GM18507 (cell line): Measurements from ENCODE around the gene TMEM259.
"Not testable (repeated sequence)": the region's sequence is repeated elsewhere in the genome, so short reads cannot be mapped to it uniquely, and the experiment has no call there.

Source experiments
- DNase-seq: peaks from one replicate; pipeline ENCODE4 v3.0.0; 2011; ENCODE audit warnings: low read depth; ENCODE audit not compliant: insufficient read length; ENCODE audit errors: extremely low spot score
- FAIRE-seq: peaks from 2 replicates; lab custom pipeline; 2011; peaks lifted over from hg19 to GRCh38; lab: Jason Lieb, UNC

Gene TMEM259

DNA sequence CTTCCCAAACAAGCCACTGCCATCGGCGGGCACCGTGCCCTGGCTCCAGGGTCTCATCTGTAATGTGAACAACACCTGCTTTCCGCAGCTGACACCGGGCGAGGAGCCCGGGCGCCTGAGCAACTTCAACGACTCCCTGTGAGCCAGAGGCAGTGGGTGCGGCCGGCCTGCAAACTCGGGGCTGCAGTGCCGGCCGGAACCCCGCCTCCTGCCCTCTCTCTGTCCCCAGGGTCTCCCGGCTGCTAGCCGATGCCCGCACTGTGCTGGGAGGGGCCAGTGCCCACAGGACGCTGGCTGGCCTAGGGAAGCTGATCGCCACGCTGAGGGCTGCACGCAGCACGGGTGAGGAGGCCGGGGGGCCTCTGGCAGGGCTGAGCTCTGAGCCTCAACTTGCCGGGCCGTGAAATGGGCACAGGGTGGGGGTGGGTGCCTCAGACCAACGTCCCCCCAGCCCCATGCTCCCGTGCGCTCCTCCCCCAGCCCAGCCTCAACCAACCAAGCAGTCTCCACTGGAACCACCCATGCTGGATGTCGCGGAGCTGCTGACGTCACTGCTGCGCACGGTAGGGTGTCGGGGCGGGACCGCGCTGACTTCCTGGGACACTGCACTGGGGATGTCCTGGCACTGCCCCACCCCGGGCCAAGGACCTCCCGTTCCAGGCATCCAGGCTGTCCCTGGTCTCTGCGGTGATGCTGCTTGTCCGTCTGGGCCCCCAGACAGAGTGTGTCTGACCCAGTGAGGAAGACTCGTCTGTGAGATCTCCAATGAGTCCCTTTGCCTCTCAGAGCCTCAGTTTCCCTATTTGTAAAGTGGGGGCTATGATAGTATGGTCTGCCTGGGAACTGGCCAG is 21.1 kb upstream of the TMEM259 start:
- DNase-seq, result no peak
- no peak for FAIRE-seq

DNA sequence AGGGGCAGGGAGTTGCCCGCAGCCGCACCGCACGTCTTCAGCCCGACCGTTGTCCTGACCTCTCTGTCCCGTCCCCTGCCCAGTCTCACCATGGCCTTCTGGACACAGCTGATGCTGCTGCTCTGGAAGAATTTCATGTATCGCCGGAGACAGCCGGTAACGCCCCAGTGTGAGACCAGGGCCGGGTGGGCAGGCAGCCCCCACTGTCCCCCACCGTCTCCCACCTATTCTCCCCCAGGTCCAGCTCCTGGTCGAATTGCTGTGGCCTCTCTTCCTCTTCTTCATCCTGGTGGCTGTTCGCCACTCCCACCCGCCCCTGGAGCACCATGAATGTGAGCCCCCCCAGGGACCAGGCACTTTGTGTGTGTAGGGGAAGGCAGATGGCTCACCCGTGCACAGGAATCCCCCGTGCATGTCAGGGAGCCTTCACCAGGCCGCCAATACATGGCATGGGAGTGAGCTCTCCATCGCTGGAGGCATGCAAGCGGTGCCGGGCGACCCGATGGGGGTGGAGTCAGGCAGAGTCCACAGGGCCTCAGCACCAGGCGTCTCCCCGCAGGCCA is 20.4 kb upstream of the TMEM259 start:
- DNase-seq (no peak), FAIRE-seq (no peak)

DNA sequence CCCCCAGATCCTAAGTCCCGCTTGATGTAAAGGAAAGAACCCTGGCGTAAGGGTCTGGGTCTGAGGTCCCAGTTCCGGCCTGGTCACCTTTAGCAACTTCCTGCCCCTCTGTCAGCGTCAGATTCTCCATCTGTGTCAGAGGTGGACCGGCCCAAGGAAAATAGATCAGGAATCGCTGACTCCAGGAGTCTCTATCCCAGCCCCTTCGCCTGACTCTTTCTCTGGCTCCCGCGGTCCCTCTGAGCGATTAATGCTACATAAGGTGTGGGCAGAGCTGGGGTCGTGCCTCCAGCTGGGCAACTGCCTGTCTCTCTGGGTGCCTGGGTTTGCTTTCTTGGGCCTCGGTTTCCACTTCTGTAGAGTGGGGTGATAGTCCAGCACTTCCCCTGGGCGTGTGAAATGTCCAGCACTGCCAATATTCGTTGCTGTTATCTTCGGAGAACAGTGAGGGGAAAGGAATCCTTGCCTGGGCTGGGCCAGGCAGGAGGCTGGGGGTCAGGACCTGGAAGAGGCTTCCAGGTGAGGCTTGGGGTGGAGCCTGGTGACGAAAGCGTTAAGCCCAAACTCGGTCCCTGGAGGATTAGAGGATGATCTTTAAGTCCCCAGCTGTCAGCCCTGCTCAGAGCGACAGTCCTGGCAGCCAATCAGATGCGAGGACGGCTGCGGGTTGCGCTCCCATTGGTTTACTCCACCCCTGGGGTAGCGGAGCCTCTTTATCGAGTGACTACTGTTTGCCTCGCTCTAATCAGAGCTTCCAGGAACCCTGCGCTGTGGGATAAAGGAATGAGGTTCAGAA is 19.8 kb upstream of the TMEM259 start:
- DNase-seq, result peak; percentile 94
- peak; percentile 99 for FAIRE-seq

DNA sequence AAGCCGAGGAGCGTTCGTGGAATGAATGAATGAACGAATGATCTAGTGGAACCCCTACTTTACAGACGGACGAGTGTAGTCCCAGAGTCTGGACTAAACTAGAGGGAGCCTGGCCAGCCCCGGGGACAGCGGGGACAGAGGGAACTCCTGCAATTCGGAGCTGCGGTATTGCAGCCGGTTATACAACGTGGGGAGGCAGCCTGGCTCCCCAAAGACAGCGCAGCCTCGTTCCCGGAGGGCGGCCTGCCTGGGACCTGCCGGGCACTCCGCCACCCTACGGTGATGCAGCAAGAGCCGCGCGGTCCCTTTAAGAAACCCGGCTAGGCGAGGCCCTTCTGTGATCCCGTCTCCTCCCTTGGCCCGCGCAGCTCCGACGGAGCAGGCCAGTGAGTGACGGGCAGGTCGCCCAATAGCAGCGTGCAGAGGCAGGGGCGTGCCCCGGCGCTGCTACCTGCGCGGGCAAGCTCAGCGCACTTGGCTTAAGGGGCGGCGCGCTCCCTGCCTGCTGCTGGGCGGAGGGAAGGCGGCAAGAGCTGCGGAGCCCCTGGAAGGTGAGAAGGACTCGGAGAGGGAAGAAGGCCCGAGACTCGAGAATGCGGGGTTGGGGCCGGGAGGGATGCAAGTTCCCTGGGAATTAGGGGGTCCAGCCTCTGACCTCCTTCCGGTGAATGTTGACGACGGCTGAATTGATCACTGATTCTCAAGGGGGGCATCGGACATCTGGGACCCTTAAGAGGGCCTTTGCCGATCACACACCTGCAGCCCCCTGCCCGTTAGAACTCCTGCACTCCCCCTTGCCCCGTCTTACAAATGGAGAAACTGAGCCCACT is 18.9 kb upstream of the TMEM259 start, which contains the start of gene ABCA7:
Gene ABCA7 (plus strand): TSS at position 462 of the 830 bp plus-strand sequence. CDS start 1,255 bp downstream, outside the sequence.
- DNase-seq, result peak; percentile 75
- FAIRE-seq, result peak; percentile 97

DNA sequence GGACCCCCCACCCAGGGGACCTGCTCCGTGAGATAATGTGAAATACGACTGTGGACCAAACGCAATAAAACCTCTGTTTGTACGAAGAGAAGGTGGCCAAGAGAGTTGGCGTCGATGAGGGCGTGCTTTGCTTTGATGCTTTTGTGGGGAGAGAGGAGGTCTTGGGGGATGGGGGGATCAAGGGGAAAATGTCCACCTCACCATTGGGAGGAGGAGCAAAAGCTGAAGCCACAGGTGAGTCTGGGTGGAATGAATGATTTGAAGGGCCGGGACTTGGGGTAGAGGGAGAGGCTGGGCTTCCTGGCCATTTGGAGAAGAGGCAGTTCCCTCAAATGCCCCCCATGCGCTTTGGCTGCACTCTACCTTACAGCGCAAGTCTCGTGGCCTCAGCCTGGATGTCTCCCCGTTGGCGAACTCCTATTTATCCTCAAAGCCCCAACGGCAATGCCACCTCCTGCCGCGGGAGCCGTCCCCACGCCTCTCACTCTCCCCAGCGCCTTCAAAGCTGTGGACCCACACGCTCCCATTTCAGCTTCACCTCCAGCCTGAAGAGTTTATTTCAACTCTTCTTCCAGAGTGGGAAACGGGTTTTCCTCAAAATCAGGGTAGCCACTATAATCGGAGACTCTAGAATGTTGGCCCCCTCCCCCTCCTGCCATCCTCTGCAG is 18.2 kb upstream of the TMEM259 start:
- FAIRE-seq, result no peak
- DNase-seq, result no peak

DNA sequence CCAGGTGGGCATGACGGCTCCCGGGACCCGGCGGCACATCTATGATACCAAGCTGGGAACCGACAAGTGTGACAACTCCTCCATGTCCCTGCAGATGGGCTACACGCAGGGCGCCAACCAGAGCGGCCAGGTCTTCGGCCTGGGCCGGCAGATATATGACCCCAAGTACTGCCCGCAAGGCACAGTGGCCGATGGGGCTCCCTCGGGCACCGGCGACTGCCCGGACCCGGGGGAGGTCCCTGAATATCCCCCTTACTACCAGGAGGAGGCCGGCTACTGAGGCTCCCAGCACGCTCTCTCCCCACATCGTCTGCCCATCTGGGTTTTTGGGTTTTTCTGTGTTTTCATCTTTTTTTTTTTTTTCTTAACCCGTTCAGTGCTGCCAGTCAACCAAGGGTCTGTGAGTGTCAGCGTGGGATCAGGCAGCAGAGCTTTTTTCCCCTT is 16.7 kb upstream of the TMEM259 start:
- no peak for DNase-seq
- no peak for FAIRE-seq

DNA sequence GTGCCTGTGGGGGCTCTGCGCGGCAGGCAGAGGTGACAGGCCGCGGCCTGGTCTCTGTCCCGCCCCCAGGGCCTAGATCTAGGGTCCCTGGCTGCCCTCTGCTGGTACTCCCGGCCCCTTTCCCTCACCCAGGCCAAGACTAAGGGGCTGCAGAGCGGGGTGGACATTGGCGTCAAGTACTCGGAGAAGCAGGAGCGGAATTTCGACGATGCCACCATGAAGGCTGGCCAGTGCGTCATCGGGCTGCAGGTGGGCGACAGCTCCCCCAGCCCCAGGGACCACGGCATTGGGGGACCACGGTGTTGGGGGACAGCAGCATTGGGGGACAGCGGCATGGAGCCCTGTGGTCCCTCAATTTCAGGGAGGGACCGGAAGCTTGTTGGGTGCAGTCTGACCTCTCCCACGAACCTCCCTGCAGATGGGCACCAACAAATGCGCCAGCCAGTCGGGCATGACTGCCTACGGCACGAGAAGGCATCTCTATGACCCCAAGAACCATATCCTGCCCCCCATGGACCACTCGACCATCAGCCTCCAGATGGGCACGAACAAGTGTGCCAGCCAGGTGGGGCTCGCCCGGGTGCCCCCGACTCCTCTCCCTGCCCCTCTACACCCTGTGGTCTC is 15.2 kb upstream of the TMEM259 start:
- FAIRE-seq, result no peak
- DNase-seq, result no peak

DNA sequence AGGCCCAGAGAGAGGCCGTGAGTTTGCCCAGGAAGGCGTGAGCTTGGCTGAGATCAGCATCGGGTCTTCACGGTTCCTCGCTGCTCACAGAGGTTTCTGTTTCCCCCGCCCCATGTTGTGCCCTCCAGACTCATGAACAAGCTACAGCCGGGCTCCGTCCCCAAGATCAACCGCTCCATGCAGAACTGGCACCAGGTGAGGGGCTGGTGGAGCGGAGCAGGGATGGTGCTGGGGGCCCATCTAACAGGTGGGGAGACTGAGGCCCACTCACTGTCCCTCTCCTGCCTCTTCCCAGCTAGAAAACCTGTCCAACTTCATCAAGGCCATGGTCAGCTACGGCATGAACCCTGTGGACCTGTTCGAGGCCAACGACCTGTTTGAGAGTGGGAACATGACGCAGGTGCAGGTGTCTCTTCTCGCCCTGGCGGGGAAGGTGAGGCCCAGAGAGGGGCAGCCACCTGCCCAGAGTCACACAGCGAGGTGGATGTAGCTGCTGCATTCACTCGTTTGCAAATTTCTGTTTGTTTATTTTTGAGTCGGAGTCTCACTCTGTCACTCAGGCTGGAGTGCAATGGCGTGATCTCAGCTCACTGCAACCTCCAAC is 11.4 kb upstream of the TMEM259 start:
- DNase-seq, result no peak
- no peak for FAIRE-seq

DNA sequence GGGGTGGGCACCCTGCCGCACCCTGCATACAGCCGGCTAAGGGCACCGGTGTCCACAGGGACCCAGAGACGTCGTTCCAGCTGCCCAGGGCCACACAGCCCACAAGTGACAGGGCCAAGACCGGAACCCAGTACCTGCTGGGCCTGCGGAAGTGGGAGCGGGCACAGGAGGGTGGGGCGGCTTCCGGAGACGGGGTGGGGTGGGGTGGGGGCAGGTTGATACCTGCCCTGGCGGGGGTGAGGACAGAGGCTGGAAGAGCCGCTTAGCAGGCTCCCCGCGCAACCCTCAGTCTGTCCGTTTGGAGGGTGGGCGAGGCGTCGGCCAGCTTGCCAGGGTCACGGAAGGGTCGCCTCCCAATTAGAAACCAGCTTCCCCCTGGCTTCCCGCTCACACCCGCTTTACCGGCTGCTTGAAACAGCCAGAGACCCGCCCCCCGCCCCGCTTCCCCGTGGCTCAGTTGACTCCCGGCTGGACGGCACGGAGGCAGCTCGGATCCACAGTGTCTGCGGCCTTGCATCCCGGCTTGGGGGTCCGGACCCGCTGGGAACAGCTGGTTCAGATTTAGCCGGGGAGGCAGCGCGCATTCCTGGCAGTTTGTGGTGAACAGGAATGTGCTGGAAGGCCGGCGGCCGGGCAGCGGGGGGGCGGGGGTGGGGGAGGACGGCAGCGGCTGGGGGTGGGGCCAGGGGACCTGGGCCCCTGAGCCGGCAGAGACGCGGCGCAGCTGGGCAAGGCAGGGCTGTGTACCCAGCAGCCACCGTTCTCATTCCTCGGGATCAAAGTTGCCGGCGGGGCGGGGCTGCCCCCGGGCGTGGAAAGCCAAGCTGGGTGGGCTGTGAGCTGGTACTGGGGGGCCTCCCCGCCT is 7.4 kb upstream of the TMEM259 start:
- no peak for DNase-seq
- peak; percentile 69 for FAIRE-seq

DNA sequence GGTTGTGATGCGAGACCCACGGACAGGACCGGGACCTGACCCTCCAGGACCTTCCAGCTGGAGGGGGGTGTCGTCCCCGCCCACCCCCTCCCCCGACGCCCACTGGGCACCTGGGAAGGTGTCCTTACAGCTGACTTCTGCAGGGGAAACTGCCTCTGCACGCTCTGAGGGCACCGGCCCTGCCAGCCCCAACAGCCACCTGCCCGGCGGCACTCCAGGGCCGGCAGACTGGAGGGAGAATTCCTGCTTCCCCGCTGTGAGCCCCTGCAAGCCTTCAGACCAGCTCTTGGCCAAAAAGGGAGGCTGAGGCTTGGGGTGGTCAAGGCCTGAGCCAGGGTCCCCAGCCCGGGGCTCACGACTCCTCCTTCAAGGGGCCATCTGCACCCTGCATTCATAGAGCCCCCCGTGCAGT is 6.7 kb upstream of the TMEM259 start:
- no peak for FAIRE-seq
- no peak for DNase-seq

DNA sequence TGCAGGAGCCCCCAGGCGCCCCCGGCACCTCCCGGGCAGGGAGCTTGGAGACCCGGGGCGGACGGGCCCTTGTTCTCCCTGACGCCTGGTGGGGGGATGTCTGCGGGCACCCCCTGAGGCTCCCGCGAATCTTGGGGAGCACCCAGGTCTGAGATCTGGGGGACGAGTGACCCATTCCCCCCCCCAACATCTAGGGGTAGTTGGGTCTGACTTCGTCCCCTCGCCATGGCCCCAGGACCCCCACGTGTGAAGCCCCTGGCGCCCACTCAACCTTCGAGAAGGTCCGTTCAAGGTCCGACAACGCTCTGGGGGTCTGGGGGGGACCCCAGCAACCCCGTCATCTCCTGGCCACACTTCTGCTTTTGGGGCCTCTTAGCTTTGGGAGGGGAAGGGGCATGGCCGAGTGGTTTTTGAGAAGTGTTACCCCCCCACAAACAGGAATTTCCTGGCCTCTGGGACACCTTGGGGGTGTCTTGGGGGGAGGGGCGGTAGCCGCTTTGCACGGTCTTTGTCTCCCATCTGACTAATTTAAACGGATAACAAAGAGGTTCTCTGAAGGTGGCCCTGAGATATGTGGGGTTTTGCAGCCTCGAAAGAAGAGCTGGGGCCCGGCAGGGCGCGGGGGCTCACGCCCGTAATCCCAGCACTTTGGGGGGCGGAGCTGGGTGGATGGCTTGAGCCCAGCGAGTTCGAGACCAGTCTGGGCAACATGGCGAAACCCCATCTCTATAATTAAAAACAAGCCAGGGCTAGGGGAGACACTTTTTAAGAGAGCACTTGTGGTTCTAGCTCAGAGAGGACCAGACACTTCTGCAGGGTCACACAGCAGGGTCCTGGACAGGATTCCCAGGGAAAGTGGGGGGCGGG is 6.1 kb upstream of the TMEM259 start:
- DNase-seq, result no peak
- FAIRE-seq, result peak; percentile 36

DNA sequence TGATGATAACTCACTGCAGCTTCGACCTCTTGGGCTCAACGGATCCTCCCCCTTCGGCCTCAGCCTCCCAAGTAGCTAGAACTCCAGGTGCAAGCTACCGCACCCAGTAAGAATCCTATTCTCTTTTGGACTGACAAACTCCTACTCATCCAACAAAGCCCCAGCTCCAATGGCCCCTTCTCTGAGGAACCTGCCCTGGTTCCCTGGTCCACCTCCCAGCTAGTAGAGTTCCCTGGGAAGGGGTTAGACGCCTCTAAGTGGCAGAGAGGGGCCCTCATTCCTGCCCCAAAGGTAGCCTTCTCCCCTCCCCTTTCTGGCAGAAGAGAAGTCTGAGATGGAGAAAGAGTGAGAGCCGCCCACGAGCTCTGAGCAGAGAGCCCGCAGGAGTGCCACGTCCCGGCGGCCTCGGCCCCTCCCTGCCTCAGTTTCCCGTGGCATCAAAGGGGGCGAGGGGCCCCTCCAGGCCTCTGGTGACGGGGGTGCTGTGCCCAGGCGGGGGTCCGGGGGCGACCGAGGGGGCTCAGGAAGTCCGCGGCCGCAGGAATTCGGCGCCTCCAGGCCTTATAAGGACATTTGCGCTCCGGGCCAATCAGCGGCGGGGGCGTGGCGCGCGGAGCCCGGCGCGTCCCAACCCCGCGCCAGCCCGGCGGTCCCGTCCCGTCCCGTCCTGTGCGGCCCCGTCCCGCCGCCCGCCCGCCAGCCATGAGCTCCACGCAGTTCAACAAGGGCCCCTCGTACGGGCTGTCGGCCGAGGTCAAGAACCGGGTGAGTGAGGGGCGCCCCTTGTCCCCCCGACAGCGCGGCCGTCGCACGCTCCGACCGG is 5.2 kb upstream of the TMEM259 start, which contains the start of gene CNN2:
Gene CNN2 (plus strand): TSS at position 649 of the 823 bp plus-strand sequence. CDS start 54 bp downstream, at position 703.
- DNase-seq (peak; percentile 64), FAIRE-seq (peak; percentile 77)

DNA sequence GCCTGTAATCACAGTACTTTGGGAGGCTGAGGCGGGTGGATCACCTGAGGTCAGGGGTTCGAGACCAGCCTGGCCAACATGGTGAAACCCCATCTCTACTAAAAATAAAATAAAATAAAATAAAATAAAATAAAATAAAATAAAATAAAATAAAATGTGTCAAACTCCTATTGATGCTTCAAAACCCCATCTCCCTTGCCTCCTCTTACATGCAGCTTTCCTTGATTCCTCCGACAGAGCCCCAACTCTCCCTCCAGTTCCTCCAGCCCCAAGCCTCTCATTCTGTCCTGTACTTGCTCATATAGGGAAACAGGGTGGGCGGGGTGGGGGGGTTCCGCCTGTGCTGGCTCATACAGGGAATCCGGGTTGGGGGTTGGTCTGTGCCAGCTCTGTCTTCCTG is 4.2 kb upstream of the TMEM259 start:
- DNase-seq, FAIRE-seq: not testable (repeated sequence)

DNA sequence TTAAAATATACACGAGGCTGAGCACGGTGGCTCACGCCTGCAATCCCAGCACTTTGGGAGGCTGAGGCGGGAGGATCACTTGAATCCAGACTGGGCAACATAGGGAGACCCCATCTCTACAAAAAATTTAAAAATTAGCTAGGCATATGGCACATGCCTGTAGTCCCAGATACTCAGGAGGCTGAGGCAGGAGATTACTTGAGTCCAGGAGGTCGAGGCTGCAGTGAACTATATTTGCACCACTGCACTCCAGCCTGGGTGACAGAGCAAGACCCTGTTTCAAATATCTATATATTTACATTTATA is 2.9 kb upstream of the TMEM259 start:
- FAIRE-seq, result not testable (repeated sequence)

More for the DNA sequence above, 2.9 kb upstream of the TMEM259 start:
- DNase-seq, result not testable (repeated sequence)
